GM12864 (cell line): ENCODE data around the gene GOLIM4.

Source experiments
- DNase-seq: peaks from one replicate; pipeline ENCODE4 v3.0.0-alpha.2; 2011; ENCODE audit warnings: low read depth
- H3K4me3 ChIP-seq: 2 replicates; pipeline ENCODE4 v1.5.1; 2011; ENCODE audit warnings: mild to moderate bottlenecking, low read depth, low read length, control low read depth
- CTCF ChIP-seq: IDR thresholded peaks from 2 replicates; pipeline ENCODE4 v1.5.1; 2011; ENCODE audit warnings: low read depth, mild to moderate bottlenecking, moderate library complexity, low read length, control low read depth, inconsistent platforms; ENCODE audit errors: missing control alignments

GOLIM4 gene

GRCh38 chr3:168097381-168097780 is 1.7 kb upstream of the GOLIM4 start:
- no peak for TF ChIP-seq CTCF
- no peak for DNase-seq
- no peak overlapping the region for H3K4me3 ChIP-seq

- TF ChIP-seq CTCF: no peak
- H3K4me3 ChIP-seq: peak overlapping the region; percentile 75
- peak; percentile 35 for DNase-seq
These were observed 507 bp upstream of the GOLIM4 start for GRCh38 chr3:168096210-168096652.

GRCh38 chr3:168094877-168095610 is 680 bp downstream of the GOLIM4 start:
- peak; percentile 53 for DNase-seq
- peak; percentile 47 for TF ChIP-seq CTCF
- H3K4me3 ChIP-seq: peak overlapping the region; percentile 75

- no peak for TF ChIP-seq CTCF
- peak overlapping the region; percentile 75 for H3K4me3 ChIP-seq
- no peak for DNase-seq
These were observed 1.2 kb downstream of the GOLIM4 start for GRCh38 chr3:168094580-168094876.

- H3K4me3 ChIP-seq: peak overlapping the region; percentile 75; the same call in 1 of the 2 replicates
- no peak for TF ChIP-seq CTCF
- DNase-seq: no peak
These were observed 1.9 kb downstream of the GOLIM4 start for GRCh38 chr3:168093790-168094189.

- peak overlapping the region; percentile 75 for H3K4me3 ChIP-seq
- no peak for DNase-seq
- TF ChIP-seq CTCF: no peak
These were observed 2.5 kb downstream of the GOLIM4 start for GRCh38 chr3:168093229-168093628.

- no peak for TF ChIP-seq CTCF
- H3K4me3 ChIP-seq: no peak overlapping the region
- DNase-seq: no peak
These were observed 3.8 kb downstream of the GOLIM4 start for GRCh38 chr3:168091941-168092340.
